Effector CD4-positive, alpha-beta T cell (primary cell): ENCODE measurements around the gene PCDHGA8.
A peak's percentile ranks its signal among the peaks of the same experiment; 100 is the strongest.
"Not testable (repeated sequence)": the region's sequence is repeated elsewhere in the genome, so short reads cannot be mapped to it uniquely, and the experiment has no call there.

Experiments used
- DNase-seq: peaks from one replicate; pipeline ENCODE4 v3.0.0-alpha.2; 2020

The PCDHGA8 gene

GRCh38 chr5:141403387-141403786 lies 11.0 kb downstream of the PCDHGA8 start:
- DNase-seq: no peak

GRCh38 chr5:141407790-141408505 lies 15.5 kb downstream of the PCDHGA8 start, which contains the start of gene PCDHGB6:
TSS of gene PCDHGB6 (plus strand) at chr5:141408021. CDS start at chr5:141408203, 182 bp downstream.
- not testable (repeated sequence) for DNase-seq

- DNase-seq: no peak
Observed at GRCh38 chr5:141409598-141410306, 17.3 kb downstream of the PCDHGA8 start.

- DNase-seq: no peak
Observed at GRCh38 chr5:141411575-141411974, 19.1 kb downstream of the PCDHGA8 start.

GRCh38 chr5:141412854-141413539 lies 20.6 kb downstream of the PCDHGA8 start, which contains the start of gene PCDHGA10:
TSS of gene PCDHGA10 (plus strand) at chr5:141412987. CDS start at chr5:141413176, 189 bp downstream.
- DNase-seq: peak; percentile 38

- DNase-seq: no peak
Observed at GRCh38 chr5:141413540-141414069, 21.2 kb downstream of the PCDHGA8 start.

GRCh38 chr5:141414548-141415274 lies 22.3 kb downstream of the PCDHGA8 start:
- not testable (repeated sequence) for DNase-seq

GRCh38 chr5:141415275-141415618 lies 22.8 kb downstream of the PCDHGA8 start:
- not testable (repeated sequence) for DNase-seq

- peak; percentile 13 for DNase-seq
Observed at GRCh38 chr5:141417494-141418172, 25.2 kb downstream of the PCDHGA8 start, which contains the start of gene PCDHGB7. TSS of gene PCDHGB7 (plus strand) at chr5:141417677. CDS start at chr5:141417860, 183 bp downstream.

- DNase-seq: no peak
Observed at GRCh38 chr5:141419074-141419880, 26.8 kb downstream of the PCDHGA8 start.

- DNase-seq: no peak
Observed at GRCh38 chr5:141420855-141421488, 28.5 kb downstream of the PCDHGA8 start, which contains the start of gene PCDHGA11. TSS of gene PCDHGA11 (plus strand) at chr5:141421051. CDS start at chr5:141421228, 177 bp downstream.

- no peak for DNase-seq
Observed at GRCh38 chr5:141421489-141421855, 29.0 kb downstream of the PCDHGA8 start.

GRCh38 chr5:141422742-141423291 lies 30.4 kb downstream of the PCDHGA8 start:
- DNase-seq: no peak

- no peak for DNase-seq
Observed at GRCh38 chr5:141427783-141428426, 35.5 kb downstream of the PCDHGA8 start.

GRCh38 chr5:141430332-141431113 lies 38.1 kb downstream of the PCDHGA8 start, which contains the start of gene PCDHGA12:
TSS of gene PCDHGA12 (plus strand) at chr5:141430507. CDS start at chr5:141430760, 253 bp downstream.
- DNase-seq: no peak

- no peak for DNase-seq
Observed at GRCh38 chr5:141431286-141431685, 38.9 kb downstream of the PCDHGA8 start.

GRCh38 chr5:141432308-141432707 lies 39.9 kb downstream of the PCDHGA8 start:
- not testable (repeated sequence) for DNase-seq

- not testable (repeated sequence) for DNase-seq
Observed at GRCh38 chr5:141432726-141433125, 40.3 kb downstream of the PCDHGA8 start.
